Esophagus (tissue), 2 donors: ENCODE data around the gene FLT3LG. TPM values are rescaled to one million over a fixed set of nuclear protein-coding genes. Genes with fewer than 3 reads are reported as not detected.

Source experiments
- H3K27ac ChIP-seq, 2 donors: one replicate each; pipeline ENCODE4 v1.5.1; 2013; ENCODE audit warnings: low read depth in 2 of 2, mild to moderate bottlenecking in 2 of 2, inconsistent platforms in 1 of 2, low read length in 1 of 2, moderate library complexity in 1 of 2
- H3K27me3 ChIP-seq, 2 donors: one replicate each; pipeline ENCODE4 v1.6.1; 2013; ENCODE audit warnings: low read length in 2 of 2, control low read depth in 1 of 2, mild to moderate bottlenecking in 1 of 2; ENCODE audit not compliant: insufficient read depth in 2 of 2, control insufficient read depth in 1 of 2
- H3K36me3 ChIP-seq, 2 donors: one replicate each; pipeline ENCODE4 v1.6.1; 2013; ENCODE audit warnings: low read length in 1 of 2; ENCODE audit not compliant: control insufficient read depth in 2 of 2, insufficient read depth in 2 of 2
- H3K4me1 ChIP-seq, 2 donors: one replicate each; pipeline ENCODE4 v1.6.1; 2013; ENCODE audit warnings: low read length in 1 of 2; ENCODE audit not compliant: control insufficient read depth in 2 of 2, insufficient read depth in 2 of 2
- H3K4me3 ChIP-seq, 2 donors: one replicate each; pipeline ENCODE4 v1.5.1; 2013; ENCODE audit warnings: low read length in 2 of 2, mild to moderate bottlenecking in 2 of 2, low read depth in 1 of 2, moderate library complexity in 1 of 2
- H3K9me3 ChIP-seq, 2 donors: one replicate each; pipeline ENCODE4 v1.6.1; 2013; ENCODE audit warnings: mild to moderate bottlenecking in 2 of 2, low read depth in 1 of 2, low read length in 1 of 2, moderate library complexity in 1 of 2; ENCODE audit not compliant: control insufficient read depth in 2 of 2, insufficient read depth in 1 of 2
- WGBS, 2 donors: extraction: QIAGEN DNeasy Blood & Tissue Kit; methylation state at CpG; one replicate each; pipeline ENCODE4 v1.1.7; 2013; 5-methylcytosine and 5-hydroxymethylcytosine counted together
- polyA plus RNA-seq, 2 donors: library from polyadenylated mRNA; stranded (reverse); fragments of 200-250 nt; gene quantifications; one replicate each; pipeline ENCODE4 v1.2.3, GENCODE V29; 2013
- donor health status: healthy with polysubstance abuse.
- donor health status: Bipolar disorder and iron deficiency.

Gene FLT3LG
- polyA plus RNA-seq, 2 donors: 7.2 to 9.5 TPM

- Histone ChIP-seq H3K4me3 (no peak overlapping the region), H3K9me3 (no peaks in the 10 kb centered on the region), H3K27me3 (no peaks in the 10 kb centered on the region), H3K4me1 (peaks cover 7 to 9% of the 10 kb centered on the region in 2 donors), H3K36me3 (peaks cover 28 to 36% of the 10 kb centered on the region in 2 donors), H3K27ac (no peak overlapping the region)
- WGBS, 2 donors: 61 to 65% methylated on average over 7 of the region's 7 CpGs
These were observed 18.0 kb downstream of the FLT3LG start for GRCh38 chr19:49491804-49492572.

GRCh38 chr19:49492573-49493405 lies 18.8 kb downstream of the FLT3LG start:
- Histone ChIP-seq H3K4me3 (no peak overlapping the region), H3K27ac (peak overlapping the region; percentile 8 to 44), H3K36me3 (peaks cover 28 to 39% of the 10 kb centered on the region in 2 donors), H3K27me3 (no peaks in the 10 kb centered on the region), H3K9me3 (no peaks in the 10 kb centered on the region), H3K4me1 (peaks cover 7 to 14% of the 10 kb centered on the region in 2 donors)
- WGBS, 2 donors: 61 to 64% methylated on average over 12 of the region's 12 CpGs

DNA sequence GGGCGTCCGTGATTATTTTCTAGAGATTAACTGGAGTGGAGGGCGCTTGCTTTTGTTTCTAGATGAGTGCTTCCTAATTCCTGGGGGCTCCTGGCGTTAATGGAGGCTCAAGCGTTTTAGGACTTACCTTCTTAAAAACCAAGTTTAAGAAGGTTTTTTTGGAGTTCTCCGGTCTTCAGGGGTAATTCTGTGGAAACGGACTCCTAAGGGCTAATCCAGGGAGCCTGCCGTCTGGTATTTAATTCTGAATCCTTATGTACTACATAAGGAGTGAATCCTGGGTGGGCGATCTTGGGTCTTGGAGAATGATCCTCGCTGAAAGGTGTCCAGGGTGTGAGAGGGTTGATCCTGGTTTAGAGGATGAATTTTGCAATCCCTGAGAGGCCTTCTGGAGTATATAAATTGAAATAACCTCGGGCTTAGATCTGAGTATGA lies 22.6 kb downstream of the FLT3LG start:
- peak overlapping the region; percentile 70 to 97 for H3K4me3 ChIP-seq
- H3K27ac ChIP-seq: peak overlapping the region; percentile 94 to 97
- peaks cover 14 to 36% of the 10 kb centered on the region in 2 donors for H3K36me3 ChIP-seq
- H3K27me3 ChIP-seq: no peaks in the 10 kb centered on the region
- H3K9me3 ChIP-seq: no peaks in the 10 kb centered on the region
- 0% methylated on average over 11 of the region's 11 CpGs for WGBS, 2 donors
- peaks cover 2 to 19% of the 10 kb centered on the region in 2 donors for H3K4me1 ChIP-seq

GRCh38 chr19:49497047-49497788 lies 23.2 kb downstream of the FLT3LG start:
- 13% methylated on average over 22 of the region's 22 CpGs for WGBS, 2 donors

DNA sequence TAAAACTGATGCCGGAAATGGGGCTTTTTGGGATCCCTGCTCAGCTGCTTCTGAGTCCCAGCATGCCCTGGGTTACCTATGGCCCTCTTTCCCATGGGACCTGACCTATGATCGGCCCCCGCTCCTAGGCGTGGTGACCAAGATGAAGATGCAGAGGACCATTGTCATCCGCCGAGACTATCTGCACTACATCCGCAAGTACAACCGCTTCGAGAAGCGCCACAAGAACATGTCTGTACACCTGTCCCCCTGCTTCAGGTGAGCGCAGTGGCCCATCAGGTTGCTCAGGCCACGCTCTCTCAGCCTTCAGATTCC lies 23.7 kb downstream of the FLT3LG start:
- Histone ChIP-seq H3K4me3 (peak overlapping the region in 1 of 2 donors; percentile 97), H3K4me1 (peaks cover 2 to 19% of the 10 kb centered on the region in 2 donors), H3K27ac (peak overlapping the region in 1 of 2 donors; percentile 97), H3K36me3 (peaks cover 5 to 25% of the 10 kb centered on the region in 2 donors), H3K9me3 (no peaks in the 10 kb centered on the region), H3K27me3 (no peaks in the 10 kb centered on the region)
- 71 to 76% methylated on average over 12 of the region's 12 CpGs for WGBS, 2 donors

More at GRCh38 chr19:49497047-49497788, 23.2 kb downstream of the FLT3LG start:
- no peaks in the 10 kb centered on the region for H3K27me3 ChIP-seq
- no peaks in the 10 kb centered on the region for H3K9me3 ChIP-seq
- peak overlapping the region; percentile 70 to 97 for H3K4me3 ChIP-seq
- H3K4me1 ChIP-seq: peaks cover 2 to 19% of the 10 kb centered on the region in 2 donors
- H3K27ac ChIP-seq: peak overlapping the region; percentile 94 to 97
- H3K36me3 ChIP-seq: peaks cover 11 to 30% of the 10 kb centered on the region in 2 donors

GRCh38 chr19:49498475-49498874 lies 24.5 kb downstream of the FLT3LG start:
- H3K4me3 ChIP-seq: no peak overlapping the region

GRCh38 chr19:49499030-49499670 lies 25.1 kb downstream of the FLT3LG start:
- peaks cover 2 to 19% of the 10 kb centered on the region in 2 donors for H3K4me1 ChIP-seq

More at GRCh38 chr19:49498475-49498874, 24.5 kb downstream of the FLT3LG start:
- no peaks in the 10 kb centered on the region for H3K9me3 ChIP-seq
- H3K4me1 ChIP-seq: peaks cover 2 to 19% of the 10 kb centered on the region in 2 donors
- H3K36me3 ChIP-seq: peaks cover 5 to 24% of the 10 kb centered on the region in 2 donors
- 62 to 75% methylated on average over 7 of the region's 7 CpGs for WGBS, 2 donors
- no peaks in the 10 kb centered on the region for H3K27me3 ChIP-seq
- H3K27ac ChIP-seq: peak overlapping the region in 1 of 2 donors; percentile 40

DNA sequence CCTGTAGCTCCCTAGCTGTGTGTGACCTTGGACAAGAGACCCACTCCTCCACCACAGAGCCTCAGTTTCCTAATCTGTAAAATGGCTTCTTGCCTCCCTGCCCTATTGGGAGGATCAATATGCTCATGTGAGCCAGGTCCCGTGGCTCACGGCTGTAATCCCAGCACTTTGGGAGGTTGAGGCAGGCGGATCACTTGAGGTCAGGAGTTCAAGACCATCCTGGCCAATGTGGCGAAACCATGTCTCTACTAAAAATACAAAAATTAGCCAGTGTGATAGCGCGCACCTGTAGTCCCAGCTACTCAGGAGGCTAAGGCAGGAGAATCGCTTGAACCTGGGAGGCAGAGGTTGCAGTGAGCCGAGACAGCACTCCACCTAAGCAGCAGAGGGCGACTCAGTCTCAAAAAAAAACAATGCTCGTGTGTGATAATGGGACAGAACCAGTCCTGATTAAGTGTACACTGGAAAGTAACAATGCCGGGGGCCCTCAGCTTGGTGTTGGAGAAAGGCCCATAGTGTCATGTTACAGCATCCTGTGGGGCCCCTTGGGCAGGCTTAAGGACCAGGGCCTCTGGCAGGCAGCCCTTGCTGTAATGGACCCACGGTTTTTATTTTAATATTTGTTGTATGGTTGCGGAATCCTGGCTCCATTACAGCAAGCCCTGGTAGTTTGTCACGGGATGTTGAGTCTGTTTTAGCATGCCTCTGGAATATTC lies 29.0 kb downstream of the FLT3LG start:
- Histone ChIP-seq H3K4me1 (peaks cover 2 to 12% of the 10 kb centered on the region in 2 donors), H3K27ac (no peak overlapping the region), H3K36me3 (peaks cover 5 to 18% of the 10 kb centered on the region in 2 donors), H3K27me3 (no peaks in the 10 kb centered on the region), H3K9me3 (no peaks in the 10 kb centered on the region), H3K4me3 (no peak overlapping the region)
- 43% methylated on average over 14 of the region's 14 CpGs for WGBS, 2 donors

More at GRCh38 chr19:49499030-49499670, 25.1 kb downstream of the FLT3LG start:
- Histone ChIP-seq H3K36me3 (peaks cover 5 to 24% of the 10 kb centered on the region in 2 donors), H3K9me3 (no peaks in the 10 kb centered on the region), H3K27ac (peak overlapping the region; percentile 21 to 40), H3K27me3 (no peaks in the 10 kb centered on the region), H3K4me3 (peak overlapping the region in 1 of 2 donors; percentile 1)
- 55 to 70% methylated on average over 19 of the region's 19 CpGs for WGBS, 2 donors
